Measurements from ENCODE around the gene HSD17B13. TPM values are rescaled to one million over a fixed set of nuclear protein-coding genes. Genes with fewer than 3 reads are reported as not detected.
"Not testable (repeated sequence)": the region's sequence is repeated elsewhere in the genome, so short reads cannot be mapped to it uniquely, and the experiment has no call there.

The HSD17B13 gene
- total RNA-seq, 4 donors from 2014 or later: 0.49 to 143 (median 7.6) TPM

- TF ChIP-seq POLR2A (IDR thresholded peaks at IDR 0.05) (no peak), CTCF (IDR thresholded peaks at IDR 0.05) (no peak), EP300 (IDR thresholded peaks at IDR 0.05) (no peak), POLR2AphosphoS5 (IDR thresholded peaks at IDR 0.05) (no peak)
- Histone ChIP-seq H3K27ac (no peak overlapping the region), H3K4me1 (no peaks in the 10 kb centered on the region), H3K27me3 (no peaks in the 10 kb centered on the region), H3K36me3 (no peaks in the 10 kb centered on the region), H3K4me3 (no peak overlapping the region), H3K9me3 (no peaks in the 10 kb centered on the region)
- DNase-seq (ENCODE audit: low spot score in 2 of 2): no peak
- 87% methylated on average over 3 of the region's 3 CpGs for WGBS
These were observed 5.7 kb downstream of the HSD17B13 start for GRCh38 chr4:87316961-87317360.

- WGBS: 54% methylated on average over 4 of the region's 4 CpGs
- not testable (repeated sequence) for H3K27ac ChIP-seq
These were observed 7.7 kb downstream of the HSD17B13 start for GRCh38 chr4:87315000-87315399.

GRCh38 chr4:87313756-87314155 is 8.9 kb downstream of the HSD17B13 start:
- WGBS: 88% methylated on average over 3 of the region's 3 CpGs
- no peak for DNase-seq (ENCODE audit: low spot score in 2 of 2)
- Histone ChIP-seq H3K36me3 (no peaks in the 10 kb centered on the region), H3K4me1 (no peaks in the 10 kb centered on the region), H3K27ac (no peak overlapping the region), H3K9me3 (no peaks in the 10 kb centered on the region), H3K4me3 (no peak overlapping the region), H3K27me3 (no peaks in the 10 kb centered on the region)
- no peak for TF ChIP-seq CTCF (IDR thresholded peaks at IDR 0.05)

More at GRCh38 chr4:87315000-87315399, 7.7 kb downstream of the HSD17B13 start:
- H3K9me3 ChIP-seq; H3K27me3 ChIP-seq; H3K36me3 ChIP-seq; DNase-seq (ENCODE audit: low spot score in 2 of 2); H3K4me3 ChIP-seq; H3K4me1 ChIP-seq: not testable (repeated sequence)

GRCh38 chr4:87311684-87312083 is 11.0 kb downstream of the HSD17B13 start:
- TF ChIP-seq EP300 (IDR thresholded peaks at IDR 0.05): no peak
- TF ChIP-seq CTCF (IDR thresholded peaks at IDR 0.05): no peak
- TF ChIP-seq POLR2AphosphoS5 (IDR thresholded peaks at IDR 0.05): no peak
- TF ChIP-seq POLR2A (IDR thresholded peaks at IDR 0.05): no peak
- DNase-seq (ENCODE audit: low spot score in 2 of 2): no peak
- Histone ChIP-seq H3K9me3 (no peaks in the 10 kb centered on the region), H3K4me3 (no peak overlapping the region), H3K36me3 (no peaks in the 10 kb centered on the region), H3K4me1 (no peaks in the 10 kb centered on the region), H3K27ac (no peak overlapping the region), H3K27me3 (no peaks in the 10 kb centered on the region)
- 93% methylated on average over 3 of the region's 3 CpGs for WGBS

GRCh38 chr4:87310691-87311335 is 11.9 kb downstream of the HSD17B13 start:
- Histone ChIP-seq H3K9me3 (no peaks in the 10 kb centered on the region), H3K4me1 (no peaks in the 10 kb centered on the region), H3K27me3 (no peaks in the 10 kb centered on the region), H3K27ac (no peak overlapping the region), H3K4me3 (no peak overlapping the region), H3K36me3 (no peaks in the 10 kb centered on the region)
- no peak for TF ChIP-seq POLR2AphosphoS5 (IDR thresholded peaks at IDR 0.05)
- TF ChIP-seq POLR2A (IDR thresholded peaks at IDR 0.05): no peak
- no peak for TF ChIP-seq EP300 (IDR thresholded peaks at IDR 0.05)
- no peak for TF ChIP-seq CTCF (IDR thresholded peaks at IDR 0.05)
- DNase-seq (ENCODE audit: low spot score in 2 of 2): no peak
- 79% methylated on average over 4 of the region's 4 CpGs for WGBS

- no peak for TF ChIP-seq POLR2A (IDR thresholded peaks at IDR 0.05)
- no peak for TF ChIP-seq POLR2AphosphoS5 (IDR thresholded peaks at IDR 0.05)
- no peak for TF ChIP-seq CTCF (IDR thresholded peaks at IDR 0.05)
- no peak for TF ChIP-seq EP300 (IDR thresholded peaks at IDR 0.05)
- Histone ChIP-seq H3K4me1 (no peaks in the 10 kb centered on the region), H3K4me3 (no peak overlapping the region), H3K36me3 (no peaks in the 10 kb centered on the region), H3K27ac (no peak overlapping the region), H3K9me3 (no peaks in the 10 kb centered on the region), H3K27me3 (no peaks in the 10 kb centered on the region)
- WGBS: 77% methylated on average over 2 of the region's 2 CpGs
- no peak for DNase-seq (ENCODE audit: low spot score in 2 of 2)
These were observed 13.1 kb downstream of the HSD17B13 start for GRCh38 chr4:87309625-87310024.

Measured in suprapubic skin (tissue), 4 donors.